Lower leg skin (tissue), 3 donors: Measurements from ENCODE around the gene DNAJC22.
"Not testable (repeated sequence)": the region's sequence is repeated elsewhere in the genome, so short reads cannot be mapped to it uniquely, and the experiment has no call there.

Experiments
- POLR2A ChIP-seq, 2 donors: fragments of 450-650 bp; IDR thresholded peaks; one replicate each; pipeline ENCODE4 v1.6.1; 2016 to 2017; ENCODE audit warnings: antibody characterized with exemption in 2 of 2, mild to moderate bottlenecking in 1 of 2, moderate library complexity in 1 of 2
- TF ChIP-seq, protein P1 (sequence below), 3 donors: fragments of 450-650 bp; IDR thresholded peaks; one replicate each; pipeline ENCODE4 v1.5.1; 2016; ENCODE audit warnings: antibody characterized with exemption in 3 of 3, mild to moderate bottlenecking in 3 of 3, moderate library complexity in 2 of 3

DNA sequence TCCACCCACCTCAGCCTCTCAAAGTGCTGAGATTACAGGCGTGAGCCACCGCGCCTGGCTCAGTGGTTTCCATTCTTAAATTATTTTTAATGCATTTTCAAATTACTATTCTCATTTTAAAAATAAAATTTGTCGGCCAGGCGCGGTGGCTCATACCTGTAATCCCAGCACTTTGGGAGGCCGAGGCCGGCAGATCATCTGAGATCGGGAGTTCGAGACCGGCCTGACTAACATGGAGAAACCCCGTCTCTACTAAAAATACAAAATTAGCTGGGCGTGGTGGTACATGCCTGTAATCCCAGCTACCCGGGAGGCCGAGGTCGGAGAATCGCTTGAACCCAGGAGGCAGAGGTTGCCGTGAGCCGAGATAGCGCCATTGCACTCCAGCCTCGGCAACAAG lies 12.9 kb upstream of the DNAJC22 start:
- TF ChIP-seq, protein P1, sequence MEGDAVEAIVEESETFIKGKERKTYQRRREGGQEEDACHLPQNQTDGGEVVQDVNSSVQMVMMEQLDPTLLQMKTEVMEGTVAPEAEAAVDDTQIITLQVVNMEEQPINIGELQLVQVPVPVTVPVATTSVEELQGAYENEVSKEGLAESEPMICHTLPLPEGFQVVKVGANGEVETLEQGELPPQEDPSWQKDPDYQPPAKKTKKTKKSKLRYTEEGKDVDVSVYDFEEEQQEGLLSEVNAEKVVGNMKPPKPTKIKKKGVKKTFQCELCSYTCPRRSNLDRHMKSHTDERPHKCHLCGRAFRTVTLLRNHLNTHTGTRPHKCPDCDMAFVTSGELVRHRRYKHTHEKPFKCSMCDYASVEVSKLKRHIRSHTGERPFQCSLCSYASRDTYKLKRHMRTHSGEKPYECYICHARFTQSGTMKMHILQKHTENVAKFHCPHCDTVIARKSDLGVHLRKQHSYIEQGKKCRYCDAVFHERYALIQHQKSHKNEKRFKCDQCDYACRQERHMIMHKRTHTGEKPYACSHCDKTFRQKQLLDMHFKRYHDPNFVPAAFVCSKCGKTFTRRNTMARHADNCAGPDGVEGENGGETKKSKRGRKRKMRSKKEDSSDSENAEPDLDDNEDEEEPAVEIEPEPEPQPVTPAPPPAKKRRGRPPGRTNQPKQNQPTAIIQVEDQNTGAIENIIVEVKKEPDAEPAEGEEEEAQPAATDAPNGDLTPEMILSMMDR (IDR thresholded peaks at IDR 0.05) = not testable (repeated sequence)
- not testable (repeated sequence) for TF ChIP-seq POLR2A (IDR thresholded peaks at IDR 0.05)
